PC-9 (cell line): ENCODE measurements around the gene KIF26B.

Experiments used
- EZH2 ChIP-seq: fragments of 200-600 bp; sonication (generic); IDR thresholded peaks from 2 replicates; pipeline ENCODE4 v1.8.0; 2017; ENCODE audit warnings: antibody characterized with exemption, low read depth
- TF ChIP-seq, protein P1 (sequence below): fragments of 200-600 bp; sonication (generic); conservative IDR thresholded peaks from 2 replicates; pipeline ENCODE4 v1.6.1; 2017; ENCODE audit warnings: mixed run types, antibody characterized with exemption, mild to moderate bottlenecking, moderate library complexity

DNA sequence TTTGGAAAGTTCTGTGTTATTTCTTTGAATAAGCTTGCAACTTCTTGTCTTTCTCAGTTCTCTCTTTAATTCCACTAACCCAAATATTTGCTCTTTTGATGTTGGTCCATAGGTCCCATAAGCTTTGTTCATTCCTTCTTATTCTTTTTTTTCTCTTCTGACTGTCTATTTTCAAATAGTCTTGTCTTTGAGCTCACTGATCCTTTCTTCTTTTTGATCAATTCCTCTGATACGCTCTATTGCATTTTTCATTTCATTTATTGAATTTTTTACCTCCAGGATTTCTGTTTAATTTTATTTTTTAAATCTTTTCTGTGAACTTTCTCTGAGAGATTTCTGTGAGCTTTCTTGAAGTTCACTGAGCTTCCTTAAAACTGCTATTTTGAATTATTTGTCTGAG, 486.6 kb downstream of the KIF26B start:
- TF ChIP-seq, protein P1, sequence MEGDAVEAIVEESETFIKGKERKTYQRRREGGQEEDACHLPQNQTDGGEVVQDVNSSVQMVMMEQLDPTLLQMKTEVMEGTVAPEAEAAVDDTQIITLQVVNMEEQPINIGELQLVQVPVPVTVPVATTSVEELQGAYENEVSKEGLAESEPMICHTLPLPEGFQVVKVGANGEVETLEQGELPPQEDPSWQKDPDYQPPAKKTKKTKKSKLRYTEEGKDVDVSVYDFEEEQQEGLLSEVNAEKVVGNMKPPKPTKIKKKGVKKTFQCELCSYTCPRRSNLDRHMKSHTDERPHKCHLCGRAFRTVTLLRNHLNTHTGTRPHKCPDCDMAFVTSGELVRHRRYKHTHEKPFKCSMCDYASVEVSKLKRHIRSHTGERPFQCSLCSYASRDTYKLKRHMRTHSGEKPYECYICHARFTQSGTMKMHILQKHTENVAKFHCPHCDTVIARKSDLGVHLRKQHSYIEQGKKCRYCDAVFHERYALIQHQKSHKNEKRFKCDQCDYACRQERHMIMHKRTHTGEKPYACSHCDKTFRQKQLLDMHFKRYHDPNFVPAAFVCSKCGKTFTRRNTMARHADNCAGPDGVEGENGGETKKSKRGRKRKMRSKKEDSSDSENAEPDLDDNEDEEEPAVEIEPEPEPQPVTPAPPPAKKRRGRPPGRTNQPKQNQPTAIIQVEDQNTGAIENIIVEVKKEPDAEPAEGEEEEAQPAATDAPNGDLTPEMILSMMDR, result no peak
- TF ChIP-seq EZH2, result no peak
